HL-60 (cell line): ENCODE measurements around the gene CDKN2B-AS1.

ENCODE experiments used
- DNase-seq, 2 experiments: peaks; one replicate each; pipeline ENCODE4 v3.0.0-alpha.2; 2010 to 2020; ENCODE audit warnings: low read depth in 1 of 2, low spot score in 1 of 2
- H3K27ac ChIP-seq: fragments of 250-450 bp; sonication (Bioruptor Pico); replicated peaks from 2 replicates; pipeline ENCODE4 v1.5.1; 2020; ENCODE audit warnings: mild to moderate bottlenecking, moderate library complexity
- H3K27me3 ChIP-seq: fragments of 250-450 bp; sonication (Bioruptor Pico); 2 replicates; pipeline ENCODE4 v1.5.1; 2021; ENCODE audit warnings: mild to moderate bottlenecking, moderate library complexity; ENCODE audit not compliant: insufficient read depth, poor library complexity, severe bottlenecking
- H3K4me3 ChIP-seq: replicated peaks from 2 replicates; pipeline ENCODE4 v1.5.1; 2011; ENCODE audit warnings: mild to moderate bottlenecking, control low read depth, low read length; ENCODE audit not compliant: insufficient read depth
- CTCF ChIP-seq: IDR thresholded peaks from one replicate; pipeline ENCODE4 v1.5.1; 2011; ENCODE audit warnings: low read length, control low read depth, inconsistent platforms; ENCODE audit not compliant: insufficient read depth
- GABPA ChIP-seq: IDR thresholded peaks from 2 replicates; pipeline ENCODE4 v1.6.1; 2012; ENCODE audit warnings: low read depth
- POLR2AphosphoS5 ChIP-seq: IDR thresholded peaks from 2 replicates; pipeline ENCODE4 v1.6.1; 2012; ENCODE audit warnings: low read depth
- REST ChIP-seq: IDR thresholded peaks from 2 replicates; pipeline ENCODE4 v1.6.1; 2012; ENCODE audit warnings: low read depth; ENCODE audit not compliant: insufficient replicate concordance
- SPI1 ChIP-seq: IDR thresholded peaks from 2 replicates; pipeline ENCODE4 v1.6.1; 2012; ENCODE audit warnings: low read depth, mild to moderate bottlenecking, borderline replicate concordance

CDKN2B-AS1 gene

DNA sequence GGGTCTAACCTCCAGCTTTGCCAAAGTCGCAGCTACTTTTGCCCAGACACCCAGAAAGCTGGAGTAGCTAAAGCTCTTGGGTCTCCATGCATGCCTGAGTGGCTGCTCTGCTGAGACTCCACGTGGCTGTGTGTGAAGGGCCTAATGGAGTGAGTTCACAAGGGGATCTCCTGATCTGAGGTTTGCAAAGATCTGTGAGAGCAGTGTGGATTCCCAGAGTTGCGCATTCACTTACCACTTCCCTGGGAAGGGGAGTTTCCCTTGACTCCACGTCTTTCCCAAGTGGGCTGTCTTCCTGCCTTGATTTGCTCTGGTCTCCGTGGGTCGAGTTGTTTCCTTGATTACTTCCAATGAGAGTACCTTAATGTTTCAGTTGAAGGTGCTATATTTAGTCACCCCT, 32.1 kb downstream of the CDKN2B-AS1 start:
- DNase-seq, result no peak
- Histone ChIP-seq H3K27ac (no peak overlapping the region), H3K4me3 (no peak overlapping the region), H3K27me3 (no peaks in the 10 kb centered on the region)
- no peak for TF ChIP-seq REST
- no peak for TF ChIP-seq CTCF
- TF ChIP-seq POLR2AphosphoS5, result no peak
- TF ChIP-seq SPI1, result no peak
- TF ChIP-seq GABPA, result no peak

DNA sequence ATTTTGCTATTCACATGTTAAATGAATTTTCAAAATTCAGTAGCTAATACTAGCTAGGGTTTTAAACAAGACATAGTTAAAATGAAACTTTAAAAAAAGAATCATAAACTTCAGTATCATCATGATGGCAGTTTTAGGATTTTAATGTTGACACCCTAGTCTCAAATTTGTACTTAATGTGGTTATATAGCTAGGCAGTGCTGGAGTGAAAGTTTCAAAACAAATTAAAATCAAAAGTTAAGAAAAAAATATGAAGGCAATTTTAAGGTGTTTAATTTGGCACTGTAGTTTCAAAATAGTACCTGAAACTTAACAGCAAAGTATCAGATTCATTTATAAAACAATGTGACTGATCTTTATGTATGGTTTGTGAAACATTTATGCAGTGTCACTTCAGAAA, 33.8 kb downstream of the CDKN2B-AS1 start:
- H3K4me3 ChIP-seq, result no peak overlapping the region
- TF ChIP-seq POLR2AphosphoS5, result no peak
- no peak for TF ChIP-seq SPI1
- no peak for TF ChIP-seq REST
- no peak for TF ChIP-seq CTCF
- TF ChIP-seq GABPA, result no peak
- H3K27ac ChIP-seq, result no peak overlapping the region
- no peaks in the 10 kb centered on the region for H3K27me3 ChIP-seq
- no peak for DNase-seq

DNA sequence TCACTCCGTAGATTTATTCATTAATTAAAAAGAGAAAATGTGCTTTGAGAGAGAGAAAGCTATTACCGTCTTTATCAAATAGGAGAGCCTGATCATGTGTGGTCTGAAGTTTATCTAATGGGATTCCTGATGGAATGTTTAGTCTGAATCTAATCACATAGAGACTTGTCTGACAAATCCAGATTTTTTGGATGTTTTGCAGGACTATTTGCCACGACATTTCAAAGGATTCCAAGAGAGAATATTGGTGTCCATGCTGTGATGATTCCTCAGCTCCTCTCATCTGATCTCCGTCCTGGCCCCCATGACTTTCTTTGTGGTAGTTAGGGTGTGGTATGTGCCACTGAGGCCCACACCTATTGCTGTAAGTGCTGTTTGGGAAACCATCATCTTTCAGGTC, 34.6 kb downstream of the CDKN2B-AS1 start:
- no peak for DNase-seq
- Histone ChIP-seq H3K27me3 (no peaks in the 10 kb centered on the region), H3K27ac (peak overlapping the region; percentile 76), H3K4me3 (no peak overlapping the region)
- TF ChIP-seq CTCF, result no peak
- no peak for TF ChIP-seq POLR2AphosphoS5
- TF ChIP-seq SPI1, result no peak
- no peak for TF ChIP-seq REST
- no peak for TF ChIP-seq GABPA
